Neural cell (in vitro differentiated cells): Measurements from ENCODE around the gene KCNJ4. TPM values are rescaled to one million over a fixed set of nuclear protein-coding genes. Genes with fewer than 3 reads are reported as not detected.

Source experiments
- H2AFZ ChIP-seq: fragments of 200-600, 300-800 bp; sonication (generic), shearing (Covaris generic); 2 replicates; pipeline ENCODE4 v1.6.0; 2014; ENCODE audit warnings: low read depth, mild to moderate bottlenecking, antibody characterized with exemption, low read length, moderate library complexity
- H3F3A ChIP-seq: fragments of 200-600 bp; shearing (Covaris generic); 2 replicates; pipeline ENCODE4 v1.6.1; 2016; ENCODE audit warnings: mild to moderate bottlenecking, moderate library complexity, mixed read lengths, antibody characterized with exemption, low read length; ENCODE audit not compliant: insufficient read depth, poor library complexity, severe bottlenecking
- H3K27ac ChIP-seq: fragments of 200-600, 300-800 bp; sonication (generic), shearing (Covaris generic); 2 replicates; pipeline ENCODE4 v1.5.1; 2014; ENCODE audit warnings: mild to moderate bottlenecking, low read length, moderate library complexity
- H3K27me3 ChIP-seq: fragments of 300-800, 200-600 bp; sonication (generic), shearing (Covaris generic); 2 replicates; pipeline ENCODE4 v1.6.0; 2014; ENCODE audit warnings: mild to moderate bottlenecking, low read depth, low read length, moderate library complexity; ENCODE audit not compliant: insufficient read depth
- H3K36me3 ChIP-seq: fragments of 300-800, 200-600 bp; sonication (generic), shearing (Covaris generic); 2 replicates; pipeline ENCODE4 v1.5.1; 2014; ENCODE audit warnings: mild to moderate bottlenecking, antibody characterized with exemption, low read length, moderate library complexity; ENCODE audit not compliant: insufficient read depth
- H3K4me2 ChIP-seq: fragments of 300-800, 200-600 bp; sonication (generic), shearing (Covaris generic); 2 replicates; pipeline ENCODE4 v1.6.0; 2014; ENCODE audit warnings: mild to moderate bottlenecking, low read length
- H3K4me3 ChIP-seq: fragments of 300-800, 200-600 bp; sonication (generic), shearing (Covaris generic); 2 replicates; pipeline ENCODE4 v1.5.1; 2014; ENCODE audit warnings: mild to moderate bottlenecking, low read length, moderate library complexity
- H3K79me2 ChIP-seq: fragments of 200-600 bp; shearing (Covaris generic); replicated peaks from 2 replicates; pipeline ENCODE4 v1.6.0; 2014; ENCODE audit warnings: mild to moderate bottlenecking, low read length, moderate library complexity; ENCODE audit not compliant: insufficient read depth
- H3K9ac ChIP-seq: fragments of 300-800, 200-600 bp; sonication (generic), shearing (Covaris generic); 2 replicates; pipeline ENCODE4 v1.6.1; 2016; ENCODE audit warnings: mild to moderate bottlenecking, low read length, mixed read lengths
- H3K9me2 ChIP-seq: fragments of 200-600 bp; shearing (Covaris generic); 2 replicates; pipeline ENCODE4 v1.6.1; 2016; ENCODE audit warnings: mild to moderate bottlenecking, low read length, mixed read lengths; ENCODE audit not compliant: insufficient read depth
- H3K9me3 ChIP-seq: fragments of 200-600, 300-800 bp; sonication (generic), shearing (Covaris generic); 2 replicates; pipeline ENCODE4 v1.6.1; 2016; ENCODE audit warnings: mild to moderate bottlenecking, mixed run types, low read length, moderate library complexity, mixed read lengths
- H4K20me1 ChIP-seq: fragments of 200-600 bp; shearing (Covaris generic); 2 replicates; pipeline ENCODE4 v1.6.1; 2016; ENCODE audit warnings: mild to moderate bottlenecking, mixed run types; ENCODE audit not compliant: insufficient read depth
- CTCF ChIP-seq: fragments of 450-650 bp; IDR thresholded peaks from 2 replicates; pipeline ENCODE4 v1.5.1; 2014; ENCODE audit warnings: antibody characterized with exemption, mild to moderate bottlenecking, moderate library complexity; ENCODE audit not compliant: poor library complexity, severe bottlenecking
- EP300 ChIP-seq: fragments of 450-650 bp; conservative IDR thresholded peaks from 2 replicates; pipeline ENCODE4 v1.6.1; 2014; ENCODE audit warnings: antibody characterized with exemption, mild to moderate bottlenecking, moderate library complexity; ENCODE audit not compliant: poor library complexity, severe bottlenecking
- EZH2 ChIP-seq: fragments of 200-600, 300-800 bp; shearing (Covaris generic), sonication (generic); IDR thresholded peaks from 2 replicates; pipeline ENCODE4 v1.6.1; 2014; ENCODE audit warnings: antibody characterized with exemption, low read length, borderline replicate concordance, mild to moderate bottlenecking; ENCODE audit not compliant: insufficient read depth, poor library complexity, severe bottlenecking
- MXI1 ChIP-seq: fragments of 450-650 bp; conservative IDR thresholded peaks from 2 replicates; pipeline ENCODE4 v1.6.1; 2014; ENCODE audit warnings: antibody characterized with exemption, mild to moderate bottlenecking; ENCODE audit not compliant: poor library complexity, severe bottlenecking
- POLR2AphosphoS5 ChIP-seq: IDR thresholded peaks from 2 replicates; pipeline ENCODE4 v1.6.1; 2012
- RAD21 ChIP-seq: fragments of 450-650 bp; conservative IDR thresholded peaks from 2 replicates; pipeline ENCODE4 v1.6.1; 2014; ENCODE audit warnings: antibody characterized with exemption, mild to moderate bottlenecking, moderate library complexity
- REST ChIP-seq: IDR thresholded peaks from 2 replicates; pipeline ENCODE4 v1.6.1; 2012; ENCODE audit warnings: borderline replicate concordance
- SMC3 ChIP-seq: fragments of 450-650 bp; conservative IDR thresholded peaks from 2 replicates; pipeline ENCODE4 v1.6.1; 2014; ENCODE audit warnings: antibody characterized with exemption, mild to moderate bottlenecking, moderate library complexity; ENCODE audit not compliant: poor library complexity
- TAF1 ChIP-seq: IDR thresholded peaks from 2 replicates; pipeline ENCODE4 v1.6.1; 2012; ENCODE audit warnings: low read depth
- polyA plus RNA-seq: library from polyadenylated mRNA; depleted of rRNA; stranded (reverse); fragments of >200 nt; gene quantifications from 2 replicates; pipeline ENCODE4 v1.2.3, GENCODE V29; 2014

KCNJ4 gene
- polyA plus RNA-seq, 1 donor from 2014 or later: 1.7 TPM

GRCh38 chr22:38441620-38442287 is 13.2 kb downstream of the KCNJ4 start:
- TF ChIP-seq CTCF (no peak), MXI1 (no peak)

GRCh38 chr22:38440747-38441350 is 14.2 kb downstream of the KCNJ4 start:
- H3K4me2 ChIP-seq: no peak overlapping the region
- no peak overlapping the region for H3K27ac ChIP-seq
- H3K4me3 ChIP-seq: no peak overlapping the region
- no peak overlapping the region for H3K9ac ChIP-seq
- no peaks in the 10 kb centered on the region for H3K27me3 ChIP-seq
- H3K79me2 ChIP-seq: no peaks in the 10 kb centered on the region
- TF ChIP-seq POLR2AphosphoS5 (no peak), RAD21 (no peak), MXI1 (no peak), TAF1 (no peak), REST (no peak), EP300 (no peak), CTCF (no peak), SMC3 (no peak), EZH2 (no peak)
- H2AFZ ChIP-seq: no peak overlapping the region
- no peaks in the 10 kb centered on the region for H3K9me3 ChIP-seq
- no peaks in the 10 kb centered on the region for H4K20me1 ChIP-seq
- H3F3A ChIP-seq: no peaks in the 10 kb centered on the region
- no peaks in the 10 kb centered on the region for H3K36me3 ChIP-seq
- no peaks in the 10 kb centered on the region for H3K9me2 ChIP-seq

More at GRCh38 chr22:38441620-38442287, 13.2 kb downstream of the KCNJ4 start:
- no peak overlapping the region for H3K9ac ChIP-seq
- no peaks in the 10 kb centered on the region for H3K9me3 ChIP-seq
- H3K4me3 ChIP-seq: no peak overlapping the region
- H3K79me2 ChIP-seq: no peaks in the 10 kb centered on the region
- no peaks in the 10 kb centered on the region for H4K20me1 ChIP-seq
- H3K27me3 ChIP-seq: no peaks in the 10 kb centered on the region
- no peaks in the 10 kb centered on the region for H3K9me2 ChIP-seq
- no peaks in the 10 kb centered on the region for H3K36me3 ChIP-seq
- no peaks in the 10 kb centered on the region for H3F3A ChIP-seq
- no peak overlapping the region for H3K27ac ChIP-seq
- H3K4me2 ChIP-seq: no peak overlapping the region
- H2AFZ ChIP-seq: no peak overlapping the region
